Panc1 (cell line): ENCODE data around the gene SPRN. TPM values are rescaled to one million over a fixed set of nuclear protein-coding genes. Genes with fewer than 3 reads are reported as not detected.

Experiments used
- ATAC-seq: fragments of 200-7000 bp; cut with Tn5 transposase; 2 replicates; pipeline ENCODE4 v1.9.1; 2020; ENCODE audit warnings: mild to moderate bottlenecking, moderate library complexity
- BruUV-seq: library from RNA; stranded (reverse); fragments of 400-500 nt; replicated peaks from 2 replicates; lab custom pipeline; 2021; lab: Mats Ljungman, UMichigan
- CTCF ChIA-PET: fragments of 300-600 bp; sonication (Branson Sonifier 250); formaldehyde crosslinking; loops from one replicate; lab custom pipeline; 2022; ENCODE audit warnings: antibody characterized with exemption; lab: Charles Lee
- POLR2A ChIA-PET: fragments of 300-600 bp; sonication (Branson Sonifier 250); formaldehyde crosslinking; loops from one replicate; lab custom pipeline; 2022; ENCODE audit warnings: antibody characterized with exemption; lab: Charles Lee
- DNase-seq: peaks from one replicate; pipeline ENCODE4 v3.0.0-alpha.2; 2010; ENCODE audit warnings: low read depth, low spot score
- H3K27ac ChIP-seq: 2 replicates; pipeline ENCODE4 v1.5.1; 2011; ENCODE audit warnings: mild to moderate bottlenecking, low read length, inconsistent platforms
- H3K27me3 ChIP-seq: fragments of 200-500 bp; sonication (Bioruptor generic); 2 replicates; pipeline ENCODE4 v1.6.0; 2014; ENCODE audit warnings: low read length, inconsistent platforms; ENCODE audit not compliant: control insufficient read depth, insufficient read depth
- H3K36me3 ChIP-seq: fragments of 200-500 bp; sonication (Bioruptor generic); 2 replicates; pipeline ENCODE4 v1.5.1; 2014; ENCODE audit warnings: inconsistent platforms, mild to moderate bottlenecking, low read length, moderate library complexity; ENCODE audit not compliant: control insufficient read depth, insufficient read depth
- H3K4me1 ChIP-seq: 2 replicates; pipeline ENCODE4 v1.5.1; 2011; ENCODE audit warnings: inconsistent platforms, mild to moderate bottlenecking, low read length, moderate library complexity; ENCODE audit not compliant: control insufficient read depth, insufficient read depth
- H3K4me3 ChIP-seq, 2 experiments: 2 replicates each; pipeline ENCODE4 v1.5.1; 2011 to 2012; ENCODE audit warnings: low read depth in 2 of 2, low read length in 2 of 2, mild to moderate bottlenecking in 2 of 2, inconsistent platforms in 1 of 2, moderate library complexity in 1 of 2
- H3K9me3 ChIP-seq: fragments of 200-500 bp; sonication (Bioruptor generic); 2 replicates; pipeline ENCODE4 v1.5.1; 2014; ENCODE audit warnings: low read depth, mild to moderate bottlenecking, inconsistent platforms, low read length, moderate library complexity; ENCODE audit not compliant: control insufficient read depth, insufficient read depth
- CTCF ChIP-seq: fragments of 450-650 bp; IDR thresholded peaks from 2 replicates; pipeline ENCODE4 v1.5.1; 2017; ENCODE audit warnings: mild to moderate bottlenecking
- POLR2AphosphoS5 ChIP-seq: IDR thresholded peaks from 2 replicates; pipeline ENCODE4 v1.6.1; 2012; ENCODE audit warnings: mild to moderate bottlenecking, low read depth, low read length, moderate library complexity
- REST ChIP-seq, 2 experiments: IDR thresholded peaks; 2 replicates each; pipeline ENCODE4 v1.6.1; 2011 to 2012; ENCODE audit warnings: low read depth in 2 of 2, control low read depth in 1 of 2, low read length in 1 of 2, mild to moderate bottlenecking in 1 of 2, moderate library complexity in 1 of 2; ENCODE audit not compliant: insufficient read depth in 1 of 2
- SIN3A ChIP-seq: IDR thresholded peaks from 2 replicates; pipeline ENCODE4 v1.6.1; 2012; ENCODE audit warnings: low read depth, mild to moderate bottlenecking, low read length, moderate library complexity, borderline replicate concordance; ENCODE audit not compliant: insufficient read depth
- TCF7L2 ChIP-seq: IDR thresholded peaks from 2 replicates; pipeline ENCODE4 v1.6.1; 2011; ENCODE audit warnings: mild to moderate bottlenecking, low read depth, low read length, inconsistent platforms
- in situ Hi-C: cut with HindIII; loops from 2 replicates; pipeline ENCODE4 v1.10.0; 2016; ENCODE audit warnings: low sequenced_read_pairs, low pct_unique_long_range_greater_than_20kb
- intact Hi-C: fragments of 100-400 bp; cut with micrococcal nuclease; formaldehyde crosslinking; loops from one replicate; pipeline ENCODE4 v1.10.0; 2022; ENCODE audit not compliant: unreplicated experiment
- total RNA-seq: library from RNA; stranded (reverse); gene quantifications from one replicate; pipeline ENCODE4 v1.2.1, GENCODE V29; 2021; ENCODE audit not compliant: unreplicated experiment

SPRN gene
- total RNA-seq, 1 experiment from 2014 or later: 0.64 TPM

GRCh38 chr10:133420579-133420978 lies 3.8 kb downstream of the SPRN start:
- no peaks in the 10 kb centered on the region for H3K27me3 ChIP-seq
- no peaks in the 10 kb centered on the region for H3K36me3 ChIP-seq
- peaks cover 21% of the 10 kb centered on the region for H3K4me1 ChIP-seq
- no peak overlapping the region for H3K4me3 ChIP-seq
- no peak for ATAC-seq
- H3K9me3 ChIP-seq: no peaks in the 10 kb centered on the region
- H3K27ac ChIP-seq: no peak overlapping the region
- no peak for DNase-seq
- BruUV-seq: no TSS peak
- ChIA-PET POLR2A (no interaction called here), CTCF (no interaction called here)
- intact Hi-C loops (no loop called here), in situ Hi-C loops (no loop called here)
- TF ChIP-seq CTCF (no peak), SIN3A (no peak), TCF7L2 (no peak), POLR2AphosphoS5 (no peak), REST (IDR thresholded peaks at IDR 0.05; ENCODE audit: insufficient read depth in 1 of 2, low read depth in 2 of 2, low read length in 1 of 2) (no peak)

GRCh38 chr10:133420028-133420427 lies 4.4 kb downstream of the SPRN start:
- TF ChIP-seq TCF7L2: no peak
- TF ChIP-seq POLR2AphosphoS5: no peak
- no peak for TF ChIP-seq CTCF
- no peak for TF ChIP-seq REST (IDR thresholded peaks at IDR 0.05; ENCODE audit: insufficient read depth in 1 of 2, low read depth in 2 of 2, low read length in 1 of 2)
- TF ChIP-seq SIN3A: no peak
- no TSS peak for BruUV-seq
- intact Hi-C loops: no loop called here
- H3K4me3 ChIP-seq: no peak overlapping the region
- no peaks in the 10 kb centered on the region for H3K36me3 ChIP-seq
- DNase-seq: no peak
- ChIA-PET POLR2A (interaction anchor here (0.6 kb wide), 2 partner anchors 39 to 62 kb away, joined by 3 to 5 read pairs; partner anchors contain the start of gene FUOM), CTCF (no interaction called here)
- ATAC-seq: no peak
- H3K27ac ChIP-seq: no peak overlapping the region
- no peaks in the 10 kb centered on the region for H3K27me3 ChIP-seq
- in situ Hi-C loops: no loop called here
- H3K9me3 ChIP-seq: no peaks in the 10 kb centered on the region
- peaks cover 21% of the 10 kb centered on the region for H3K4me1 ChIP-seq
